ENCODE results near the gene KDM5A.

KDM5A gene

GRCh38 chr12:262113-262512, 127.0 kb downstream of the KDM5A start:
- FAIRE-seq (no peak), DNase-seq (ENCODE audit: insufficient read length, low spot score) (no peak)
- no peak for TF ChIP-seq CTCF (IDR thresholded peaks at IDR 0.05; ENCODE audit: insufficient read depth, missing control alignments)

GRCh38 chr12:257521-258321, 131.4 kb downstream of the KDM5A start:
- DNase-seq (ENCODE audit: insufficient read length, low spot score): no peak
- no peak for FAIRE-seq
- no peak for TF ChIP-seq CTCF (IDR thresholded peaks at IDR 0.05; ENCODE audit: insufficient read depth, missing control alignments)

DNA sequence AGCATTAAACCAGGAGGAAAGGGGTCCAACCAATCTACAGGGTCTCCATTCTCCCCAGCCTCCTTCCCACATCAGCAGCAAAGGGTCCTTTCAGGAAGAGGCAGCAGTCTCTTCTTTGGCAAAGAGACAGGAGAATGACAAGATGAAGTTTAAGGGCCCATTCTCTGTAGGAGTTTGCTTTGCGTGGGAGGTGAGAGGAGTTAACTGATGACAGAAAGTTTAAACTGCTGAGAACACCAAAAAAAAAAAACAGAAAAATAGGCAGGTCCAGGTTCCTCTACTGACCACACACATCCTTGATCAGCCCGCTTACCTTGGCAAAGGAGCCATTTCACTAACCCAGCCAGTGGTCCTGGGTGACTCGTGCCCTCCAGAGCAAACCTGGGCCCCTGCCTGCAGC, 132.2 kb downstream of the KDM5A start:
- FAIRE-seq: no peak
- TF ChIP-seq CTCF (IDR thresholded peaks at IDR 0.05; ENCODE audit: insufficient read depth, missing control alignments): no peak

DNA sequence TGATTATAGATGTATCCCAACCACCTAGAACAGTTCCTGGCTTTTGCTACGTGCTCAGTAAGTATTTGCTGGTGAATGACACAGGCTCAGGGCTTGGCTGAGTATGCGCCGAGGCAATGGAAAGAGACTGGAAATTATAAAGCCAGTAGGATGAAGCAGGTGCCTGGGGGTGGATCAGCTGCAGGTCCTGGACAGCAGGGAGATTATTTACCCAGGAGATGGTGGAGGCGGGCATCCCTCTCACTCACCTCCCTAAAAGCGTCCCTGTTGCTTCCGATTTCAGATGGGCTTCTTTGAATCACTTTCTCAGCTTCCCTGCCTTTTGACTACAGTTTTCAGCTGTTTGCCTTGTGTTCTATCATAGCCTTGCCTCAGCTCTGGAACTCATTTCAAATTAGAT, 132.9 kb downstream of the KDM5A start:
- FAIRE-seq: no peak
- no peak for DNase-seq (ENCODE audit: insufficient read length, low spot score)
- no peak for TF ChIP-seq CTCF (IDR thresholded peaks at IDR 0.05; ENCODE audit: insufficient read depth, missing control alignments)

More for the DNA sequence above, 132.2 kb downstream of the KDM5A start:
- DNase-seq (ENCODE audit: insufficient read length, low spot score): no peak

DNA sequence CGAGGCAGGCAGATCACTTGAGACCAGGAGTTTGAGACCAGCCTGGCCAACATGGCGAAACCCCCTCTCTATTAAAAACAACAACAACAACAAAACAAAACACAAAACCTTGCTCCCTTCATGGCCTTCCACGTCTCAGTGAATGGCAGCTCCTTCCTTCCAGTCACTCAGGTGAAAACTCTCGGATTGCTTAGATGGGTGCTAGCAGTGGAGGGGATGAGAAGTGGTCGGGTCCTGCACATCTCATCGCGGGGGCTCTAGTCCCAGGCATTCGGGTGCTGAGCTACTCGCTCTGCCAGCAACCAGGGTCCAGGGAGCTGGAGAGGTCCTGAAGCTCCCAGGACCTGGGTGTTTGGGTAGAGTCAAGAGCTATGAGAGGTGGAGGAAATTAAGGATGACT, 134.2 kb downstream of the KDM5A start:
- DNase-seq (ENCODE audit: insufficient read length, low spot score) (no peak), FAIRE-seq (no peak)
- TF ChIP-seq CTCF (IDR thresholded peaks at IDR 0.05; ENCODE audit: insufficient read depth, missing control alignments): no peak

- FAIRE-seq (no peak), DNase-seq (ENCODE audit: insufficient read length, low spot score) (no peak)
- TF ChIP-seq CTCF (IDR thresholded peaks at IDR 0.05; ENCODE audit: insufficient read depth, missing control alignments): no peak
These were observed 135.1 kb downstream of the KDM5A start for GRCh38 chr12:254039-254438.

GRCh38 chr12:253116-253831, 135.8 kb downstream of the KDM5A start:
- FAIRE-seq: no peak

More at GRCh38 chr12:253116-253831, 135.8 kb downstream of the KDM5A start:
- DNase-seq (ENCODE audit: insufficient read length, low spot score): no peak
- no peak for TF ChIP-seq CTCF (IDR thresholded peaks at IDR 0.05; ENCODE audit: insufficient read depth, missing control alignments)
